ENCODE results near the gene MMP24.

Gene MMP24

GRCh38 chr20:35318502-35319157, 92.1 kb downstream of the MMP24 start:
- no peak for DNase-seq
- Histone ChIP-seq H3K4me3 (no peak overlapping the region), H3K27me3 (no peaks in the 10 kb centered on the region), H3K27ac (no peak overlapping the region), H3K36me3 (peaks cover 0 to 14% (median 4%) of the 10 kb centered on the region in 3 donors), H3K9me3 (no peaks in the 10 kb centered on the region), H3K4me1 (peaks cover 0 to 17% (median 8%) of the 10 kb centered on the region in 4 donors)
- TF ChIP-seq, protein P1, sequence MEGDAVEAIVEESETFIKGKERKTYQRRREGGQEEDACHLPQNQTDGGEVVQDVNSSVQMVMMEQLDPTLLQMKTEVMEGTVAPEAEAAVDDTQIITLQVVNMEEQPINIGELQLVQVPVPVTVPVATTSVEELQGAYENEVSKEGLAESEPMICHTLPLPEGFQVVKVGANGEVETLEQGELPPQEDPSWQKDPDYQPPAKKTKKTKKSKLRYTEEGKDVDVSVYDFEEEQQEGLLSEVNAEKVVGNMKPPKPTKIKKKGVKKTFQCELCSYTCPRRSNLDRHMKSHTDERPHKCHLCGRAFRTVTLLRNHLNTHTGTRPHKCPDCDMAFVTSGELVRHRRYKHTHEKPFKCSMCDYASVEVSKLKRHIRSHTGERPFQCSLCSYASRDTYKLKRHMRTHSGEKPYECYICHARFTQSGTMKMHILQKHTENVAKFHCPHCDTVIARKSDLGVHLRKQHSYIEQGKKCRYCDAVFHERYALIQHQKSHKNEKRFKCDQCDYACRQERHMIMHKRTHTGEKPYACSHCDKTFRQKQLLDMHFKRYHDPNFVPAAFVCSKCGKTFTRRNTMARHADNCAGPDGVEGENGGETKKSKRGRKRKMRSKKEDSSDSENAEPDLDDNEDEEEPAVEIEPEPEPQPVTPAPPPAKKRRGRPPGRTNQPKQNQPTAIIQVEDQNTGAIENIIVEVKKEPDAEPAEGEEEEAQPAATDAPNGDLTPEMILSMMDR (IDR thresholded peaks at IDR 0.05): no peak
- intact Hi-C loops (cut with DNase I; ENCODE audit: low total_unique reads): no loop called here

DNA sequence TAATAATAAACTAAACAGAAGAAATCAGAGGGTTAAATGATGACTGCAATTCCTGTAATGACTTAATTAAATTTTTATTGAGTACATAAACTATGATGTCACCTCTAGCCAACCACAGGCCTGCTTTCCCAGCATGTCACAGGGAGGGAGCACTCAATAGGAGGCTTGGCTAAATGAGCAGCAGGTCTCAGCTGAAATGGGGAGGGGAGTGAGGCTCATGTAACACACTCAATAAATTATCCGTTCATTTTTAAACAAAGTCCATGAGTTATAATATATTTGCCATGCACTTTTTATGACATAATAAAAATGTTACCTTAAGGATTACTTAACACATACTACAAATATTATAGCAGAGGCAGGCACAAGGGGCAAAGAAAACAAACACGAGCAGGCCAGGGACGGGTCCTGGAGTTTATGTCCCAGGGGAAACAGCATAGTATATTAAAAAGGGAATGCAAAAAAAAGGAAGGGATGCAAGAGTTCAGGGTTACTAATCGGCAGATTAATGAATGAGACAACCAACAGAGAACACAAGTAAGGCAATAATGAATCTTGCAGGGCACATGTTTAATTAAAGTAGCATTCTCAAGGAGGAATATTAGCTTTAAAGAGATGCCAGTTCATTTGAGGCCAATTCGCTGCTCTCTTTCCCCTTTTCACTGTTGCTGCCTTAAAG, 92.8 kb downstream of the MMP24 start:
- H3K9me3 ChIP-seq: no peaks in the 10 kb centered on the region
- no peak for DNase-seq
- no peak overlapping the region for H3K4me3 ChIP-seq
- no peak overlapping the region for H3K27ac ChIP-seq
- TF ChIP-seq, protein P1 (IDR thresholded peaks at IDR 0.05): no peak
- H3K27me3 ChIP-seq: no peaks in the 10 kb centered on the region
- H3K36me3 ChIP-seq: peaks cover 0 to 11% (median 6%) of the 10 kb centered on the region in 3 donors
- intact Hi-C loops (cut with DNase I; ENCODE audit: low total_unique reads): no loop called here
- peaks cover 0 to 17% (median 8%) of the 10 kb centered on the region in 4 donors for H3K4me1 ChIP-seq

- TF ChIP-seq, protein P1 (IDR thresholded peaks at IDR 0.05): no peak
- no peak for DNase-seq
- intact Hi-C loops (cut with DNase I; ENCODE audit: low total_unique reads): no loop called here
- H3K4me1 ChIP-seq: peaks cover 0 to 17% (median 8%) of the 10 kb centered on the region in 4 donors
- no peak overlapping the region for H3K27ac ChIP-seq
- no peaks in the 10 kb centered on the region for H3K27me3 ChIP-seq
- H3K36me3 ChIP-seq: peaks cover 0 to 11% (median 6%) of the 10 kb centered on the region in 3 donors
- no peak overlapping the region for H3K4me3 ChIP-seq
- H3K9me3 ChIP-seq: no peaks in the 10 kb centered on the region
These were observed 93.3 kb downstream of the MMP24 start for GRCh38 chr20:35319871-35320197.

DNA sequence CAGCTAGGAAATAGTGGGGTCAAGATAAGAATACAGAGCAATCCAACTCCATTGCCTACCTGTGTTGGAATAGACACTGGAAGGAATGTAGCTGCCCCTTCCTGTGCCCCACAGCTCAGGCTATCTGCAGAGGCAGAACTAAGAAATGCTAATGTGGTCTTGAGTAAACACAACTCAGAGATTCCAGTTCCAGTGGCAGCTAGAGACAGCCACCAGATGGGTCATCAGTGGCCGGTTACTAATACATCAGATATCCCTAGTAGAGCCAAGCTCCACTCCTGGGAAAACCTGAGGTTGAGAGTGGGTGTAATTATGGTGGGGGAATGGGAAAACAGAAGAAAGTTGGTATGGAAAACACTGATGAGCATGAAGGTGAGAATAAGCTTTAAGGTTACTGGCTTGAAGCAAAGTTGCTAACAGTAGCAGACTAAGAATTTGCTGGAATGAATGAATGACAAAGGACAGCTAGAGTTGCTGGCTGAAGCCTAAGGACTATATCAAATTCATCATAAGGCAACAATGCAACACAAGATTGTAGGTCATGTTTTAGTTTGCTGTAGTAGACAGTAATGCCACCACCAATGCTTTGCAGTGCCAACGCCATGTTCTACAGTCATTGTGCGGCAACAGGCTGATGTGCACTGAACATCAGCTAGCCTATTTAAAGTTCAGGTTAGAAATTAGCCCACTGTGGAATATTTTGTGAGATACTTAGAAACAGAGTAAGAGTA, 94.1 kb downstream of the MMP24 start:
- Histone ChIP-seq H3K27ac (no peak overlapping the region), H3K4me3 (no peak overlapping the region), H3K4me1 (peaks cover 0 to 17% (median 8%) of the 10 kb centered on the region in 4 donors), H3K36me3 (peaks cover 0 to 6% (median 6%) of the 10 kb centered on the region in 3 donors), H3K9me3 (no peaks in the 10 kb centered on the region), H3K27me3 (no peaks in the 10 kb centered on the region)
- TF ChIP-seq, protein P1 (IDR thresholded peaks at IDR 0.05): no peak
- intact Hi-C loops (cut with DNase I; ENCODE audit: low total_unique reads): no loop called here
- DNase-seq: no peak

- TF ChIP-seq, protein P1 (IDR thresholded peaks at IDR 0.05): no peak
- H3K4me1 ChIP-seq: no peaks in the 10 kb centered on the region
- no peaks in the 10 kb centered on the region for H3K27me3 ChIP-seq
- no peak for DNase-seq
- peaks cover 0 to 6% (median 0%) of the 10 kb centered on the region in 3 donors for H3K36me3 ChIP-seq
- no peak overlapping the region for H3K27ac ChIP-seq
- H3K9me3 ChIP-seq: no peaks in the 10 kb centered on the region
- H3K4me3 ChIP-seq: no peak overlapping the region
- intact Hi-C loops (cut with DNase I; ENCODE audit: low total_unique reads): no loop called here
These were observed 98.9 kb downstream of the MMP24 start for GRCh38 chr20:35325401-35325800.

Data from tibial artery (tissue), 4 donors.